PC-3 (cell line): Measurements from ENCODE around the gene SLC12A5. TPM values are rescaled to one million over a fixed set of nuclear protein-coding genes. Genes with fewer than 3 reads are reported as not detected.
A peak's percentile ranks its signal among the peaks of the same experiment; 100 is the strongest.

Experiments used
- ATAC-seq: fragments of 200-7000 bp; cut with Tn5 transposase; 2 replicates; pipeline ENCODE4 v1.9.1; 2020; ENCODE audit warnings: mild to moderate bottlenecking, moderate library complexity
- BruUV-seq: library from RNA; stranded (reverse); fragments of 400-500 nt; replicated peaks from 2 replicates; lab custom pipeline; 2021; lab: Mats Ljungman, UMichigan
- CTCF ChIA-PET: fragments of 300-600 bp; sonication (Branson Sonifier 250); formaldehyde crosslinking; loops from one replicate; lab custom pipeline; 2022; ENCODE audit warnings: antibody characterized with exemption; lab: Charles Lee
- POLR2A ChIA-PET: fragments of 300-600 bp; sonication (Branson Sonifier 250); formaldehyde crosslinking; loops from one replicate; lab custom pipeline; 2022; ENCODE audit warnings: antibody characterized with exemption; ENCODE audit not compliant: unreplicated experiment; lab: Charles Lee
- DNase-seq: peaks from one replicate; pipeline ENCODE4 v3.0.0-alpha.2; 2015
- H2AFZ ChIP-seq: fragments of 300-600 bp; sonication (generic); 2 replicates; pipeline ENCODE4 v1.6.0; 2016; ENCODE audit warnings: antibody characterized with exemption, low read length
- H3F3A ChIP-seq: fragments of 300-600 bp; sonication (generic); one replicate; pipeline ENCODE4 v1.6.0; 2017; ENCODE audit warnings: antibody characterized with exemption, low read length, control low read depth, mild to moderate bottlenecking; ENCODE audit not compliant: unreplicated experiment
- H3K27ac ChIP-seq: fragments of 300-600 bp; sonication (generic); 2 replicates; pipeline ENCODE4 v1.5.1; 2016; ENCODE audit warnings: mild to moderate bottlenecking, low read length
- H3K27me3 ChIP-seq: fragments of 300-600 bp; sonication (generic); 2 replicates; pipeline ENCODE4 v1.6.1; 2016; ENCODE audit warnings: low read length, mixed read lengths
- H3K36me3 ChIP-seq: fragments of 300-600 bp; sonication (generic); 2 replicates; pipeline ENCODE4 v1.6.1; 2016; ENCODE audit warnings: low read depth, mixed run types, low read length, mixed read lengths
- H3K4me1 ChIP-seq: fragments of 300-600 bp; sonication (generic); 2 replicates; pipeline ENCODE4 v1.5.1; 2016; ENCODE audit warnings: low read length; ENCODE audit not compliant: insufficient read depth
- H3K4me2 ChIP-seq: fragments of 300-600 bp; sonication (generic); 2 replicates; pipeline ENCODE4 v1.6.0; 2016; ENCODE audit warnings: low read length
- H3K4me3 ChIP-seq: fragments of 300-600 bp; sonication (generic); 2 replicates; pipeline ENCODE4 v1.5.1; 2016; ENCODE audit warnings: mild to moderate bottlenecking, low read length, mixed read lengths
- H3K79me2 ChIP-seq: fragments of 300-600 bp; sonication (generic); 2 replicates; pipeline ENCODE4 v1.6.1; 2017; ENCODE audit warnings: low read length, mixed read lengths
- H3K9ac ChIP-seq: fragments of 300-600 bp; sonication (generic); 2 replicates; pipeline ENCODE4 v1.6.0; 2016; ENCODE audit warnings: mild to moderate bottlenecking, low read length
- H3K9me2 ChIP-seq: fragments of 300-600 bp; sonication (generic); replicated peaks from 2 replicates; pipeline ENCODE4 v1.6.1; 2016; ENCODE audit warnings: mixed run types, low read length, mixed read lengths
- H3K9me3 ChIP-seq: fragments of 300-600 bp; sonication (generic); 2 replicates; pipeline ENCODE4 v1.6.1; 2016; ENCODE audit warnings: low read length, mixed read lengths
- H4K20me1 ChIP-seq: fragments of 300-600 bp; sonication (generic); 2 replicates; pipeline ENCODE4 v1.6.1; 2016; ENCODE audit warnings: low read length, mixed read lengths
- CTCF ChIP-seq: fragments of 300-600 bp; sonication (generic); conservative IDR thresholded peaks from 2 replicates; pipeline ENCODE4 v1.5.1; 2017; ENCODE audit warnings: antibody characterized with exemption, low read depth, mild to moderate bottlenecking, low read length
- EZH2 ChIP-seq: fragments of 300-600 bp; sonication (generic); IDR thresholded peaks from one replicate; pipeline ENCODE4 v1.6.1; 2017; ENCODE audit warnings: antibody characterized with exemption, mild to moderate bottlenecking, low read length; ENCODE audit not compliant: unreplicated experiment
- EZH2phosphoT487 ChIP-seq: fragments of 300-600 bp; sonication (generic); IDR thresholded peaks from 2 replicates; pipeline ENCODE4 v1.6.1; 2018; ENCODE audit warnings: mild to moderate bottlenecking, antibody characterized with exemption, low read length, borderline replicate concordance
- intact Hi-C: fragments of 100-400 bp; cut with micrococcal nuclease; formaldehyde crosslinking; loops from 2 replicates; pipeline ENCODE4 v1.9.0; 2023
- total RNA-seq: library from RNA; depleted of rRNA; stranded (reverse); fragments of >200 nt; gene quantifications from 2 replicates; pipeline ENCODE4 v1.2.3, GENCODE V29; 2014

SLC12A5 gene
- total RNA-seq, 1 experiment from 2014 or later: 2.4 TPM

GRCh38 chr20:46013829-46014516, 15.0 kb upstream of the SLC12A5 start:
- Histone ChIP-seq H3K4me3 (peak overlapping the region; percentile 63), H4K20me1 (no peaks in the 10 kb centered on the region), H3K9ac (no peak overlapping the region), H3K27me3 (peaks cover 12% of the 10 kb centered on the region; the same call in 1 of the 2 replicates), H2AFZ (peak overlapping the region; percentile 88), H3K36me3 (no peaks in the 10 kb centered on the region), H3K4me2 (peak overlapping the region; percentile 90), H3F3A (no peaks in the 10 kb centered on the region), H3K9me3 (no peaks in the 10 kb centered on the region), H3K27ac (no peak overlapping the region), H3K79me2 (no peaks in the 10 kb centered on the region), H3K9me2 (no peaks in the 10 kb centered on the region), H3K4me1 (peaks cover 6% of the 10 kb centered on the region; the same call in 1 of the 2 replicates)
- intact Hi-C loops: loop anchor here (1.0 to 2.0 kb wide), 2 partner anchors 27 to 73 kb away; no protein-coding TSS in a partner anchor
- CTCF ChIA-PET: interaction anchor here (0.6 to 1.8 kb wide), 7 partner anchors 27 to 456 kb away, joined by 3 to 17 read pairs (median 4); no protein-coding TSS in a partner anchor
- ATAC-seq (peak; percentile 95), DNase-seq (peak; percentile 82)
- no TSS peak for BruUV-seq
- peak; percentile 93 for TF ChIP-seq CTCF
- TF ChIP-seq EZH2phosphoT487: no peak
- POLR2A ChIA-PET: interaction anchor here (0.6 kb wide), 1 partner anchor 79 kb away, joined by 3 read pairs; no protein-coding TSS in a partner anchor

DNA sequence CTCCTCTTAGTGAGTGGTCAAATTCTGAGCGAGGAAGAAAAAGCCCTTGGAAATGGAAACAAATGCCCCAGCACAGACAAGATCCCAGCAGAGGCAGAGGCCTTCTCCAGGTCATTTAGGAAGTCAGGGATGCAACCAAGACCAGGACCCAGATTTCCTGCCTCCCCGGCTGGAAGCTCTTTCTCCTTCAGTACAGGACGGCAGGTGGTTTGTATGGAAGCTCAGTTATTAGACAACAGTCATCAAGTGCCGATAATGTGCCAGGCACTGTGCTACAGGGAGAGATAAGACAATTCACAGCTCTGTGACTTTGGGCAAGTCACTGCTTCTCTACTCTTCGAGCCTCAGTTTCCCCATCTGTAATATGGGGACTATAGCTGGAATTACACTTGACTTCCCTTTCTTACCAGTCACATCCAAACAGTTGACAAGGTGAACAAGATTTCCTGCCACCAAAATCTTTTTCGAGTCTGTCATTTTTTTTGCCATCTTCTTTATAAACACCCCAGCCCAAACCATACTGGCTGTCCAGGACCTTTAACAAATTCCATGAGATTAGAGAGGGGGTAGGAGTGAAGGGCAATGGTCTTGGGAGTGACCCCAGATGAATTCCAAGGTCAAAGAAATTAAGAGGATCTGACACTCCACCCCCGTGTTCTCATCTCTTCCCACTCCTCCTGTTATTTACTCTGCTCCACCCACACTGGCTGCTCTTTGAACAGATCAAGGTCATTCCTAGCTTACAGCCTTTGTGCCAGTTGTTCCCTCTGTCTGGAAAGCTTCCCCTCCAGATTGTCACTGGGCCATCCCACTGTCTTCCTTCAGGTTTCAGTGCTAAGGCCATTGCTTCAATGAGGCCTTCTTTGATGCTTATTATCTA, 14.3 kb upstream of the SLC12A5 start:
- Histone ChIP-seq H2AFZ (peak overlapping the region; percentile 88; the same call in 1 of the 2 replicates), H3K27me3 (peaks cover 12% of the 10 kb centered on the region; the same call in 1 of the 2 replicates), H3F3A (no peaks in the 10 kb centered on the region), H3K27ac (no peak overlapping the region), H3K4me3 (peak overlapping the region; percentile 63; the same call in 1 of the 2 replicates), H3K9ac (no peak overlapping the region), H3K4me2 (peak overlapping the region; percentile 90), H3K4me1 (peaks cover 6% of the 10 kb centered on the region; the same call in 1 of the 2 replicates), H4K20me1 (no peaks in the 10 kb centered on the region), H3K9me3 (no peaks in the 10 kb centered on the region), H3K79me2 (no peaks in the 10 kb centered on the region), H3K9me2 (no peaks in the 10 kb centered on the region), H3K36me3 (no peaks in the 10 kb centered on the region)
- no peak for TF ChIP-seq EZH2phosphoT487
- no TSS peak for BruUV-seq
- ChIA-PET CTCF (interaction anchor here (0.9 to 1.4 kb wide), 3 partner anchors 27 to 423 kb away, joined by 3 to 17 read pairs (median 4); no protein-coding TSS in a partner anchor), POLR2A (interaction anchor here (0.6 kb wide), 1 partner anchor 80 kb away, joined by 3 read pairs; no protein-coding TSS in a partner anchor)
- ATAC-seq (no peak; the same call in 1 of the 2 replicates), DNase-seq (no peak)
- intact Hi-C loops: loop anchor here (2.0 kb wide), 1 partner anchor 72 kb away; no protein-coding TSS in a partner anchor

DNA sequence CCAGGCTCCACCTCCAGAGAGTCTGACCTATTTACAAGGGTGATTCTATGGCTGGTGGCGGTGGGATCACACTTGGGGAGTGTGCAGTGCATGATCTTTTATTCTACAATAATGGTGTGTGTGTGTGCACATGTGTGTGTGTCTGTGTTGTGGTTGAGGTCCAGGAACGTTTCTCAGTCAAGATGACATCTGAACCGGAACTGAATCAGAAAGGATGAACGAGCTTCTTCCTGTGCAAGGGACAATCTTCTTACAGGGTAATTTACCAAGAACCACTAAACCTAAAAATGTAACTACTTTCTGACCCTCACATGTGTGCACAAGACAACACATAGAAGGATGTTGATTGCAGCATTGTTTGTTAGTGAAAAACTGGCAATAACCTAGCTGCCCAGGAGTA, 11.7 kb upstream of the SLC12A5 start:
- ChIA-PET POLR2A (no interaction called here), CTCF (no interaction called here)
- TF ChIP-seq EZH2 (no peak), EZH2phosphoT487 (no peak), CTCF (no peak)
- Histone ChIP-seq H3K9ac (no peak overlapping the region), H3K4me3 (no peak overlapping the region), H4K20me1 (no peaks in the 10 kb centered on the region), H3K36me3 (no peaks in the 10 kb centered on the region), H2AFZ (no peak overlapping the region), H3K27ac (no peak overlapping the region), H3K9me3 (no peaks in the 10 kb centered on the region), H3F3A (no peaks in the 10 kb centered on the region), H3K9me2 (no peaks in the 10 kb centered on the region), H3K4me1 (peaks cover 6% of the 10 kb centered on the region; the same call in 1 of the 2 replicates), H3K4me2 (no peak overlapping the region), H3K79me2 (no peaks in the 10 kb centered on the region), H3K27me3 (no peaks in the 10 kb centered on the region)
- intact Hi-C loops: no loop called here
- DNase-seq (no peak), ATAC-seq (no peak)
- no TSS peak for BruUV-seq
